SHP77 treated with DMSO at 0.1 percent for 48 hours (cell line): Measurements from ENCODE around the gene NRXN2.
"Not testable (repeated sequence)": the region's sequence is repeated elsewhere in the genome, so short reads cannot be mapped to it uniquely, and the experiment has no call there.

Experiments
- DNase-seq: peaks from one replicate; lab custom pipeline; 2025; lab: John Stamatoyannopoulos, UW

NRXN2 gene

DNA sequence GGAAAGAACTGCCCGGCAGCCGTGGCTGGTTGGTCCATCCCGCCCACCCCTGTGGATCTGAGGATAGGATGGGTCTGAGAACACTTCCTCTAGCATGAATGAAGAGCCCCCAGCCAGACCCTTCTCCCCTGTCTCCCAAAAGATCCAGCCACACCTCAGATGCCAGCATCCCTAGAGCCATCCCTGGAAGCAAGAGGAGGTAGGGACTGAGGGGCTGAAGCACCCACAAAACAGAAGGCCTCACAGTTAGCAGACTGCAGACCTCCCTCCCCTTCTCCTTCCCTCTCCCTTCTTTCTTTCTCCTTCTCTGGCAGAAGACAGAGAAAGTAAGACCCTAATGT, 1.7 kb downstream of the NRXN2 start:
- no peak for DNase-seq

DNA sequence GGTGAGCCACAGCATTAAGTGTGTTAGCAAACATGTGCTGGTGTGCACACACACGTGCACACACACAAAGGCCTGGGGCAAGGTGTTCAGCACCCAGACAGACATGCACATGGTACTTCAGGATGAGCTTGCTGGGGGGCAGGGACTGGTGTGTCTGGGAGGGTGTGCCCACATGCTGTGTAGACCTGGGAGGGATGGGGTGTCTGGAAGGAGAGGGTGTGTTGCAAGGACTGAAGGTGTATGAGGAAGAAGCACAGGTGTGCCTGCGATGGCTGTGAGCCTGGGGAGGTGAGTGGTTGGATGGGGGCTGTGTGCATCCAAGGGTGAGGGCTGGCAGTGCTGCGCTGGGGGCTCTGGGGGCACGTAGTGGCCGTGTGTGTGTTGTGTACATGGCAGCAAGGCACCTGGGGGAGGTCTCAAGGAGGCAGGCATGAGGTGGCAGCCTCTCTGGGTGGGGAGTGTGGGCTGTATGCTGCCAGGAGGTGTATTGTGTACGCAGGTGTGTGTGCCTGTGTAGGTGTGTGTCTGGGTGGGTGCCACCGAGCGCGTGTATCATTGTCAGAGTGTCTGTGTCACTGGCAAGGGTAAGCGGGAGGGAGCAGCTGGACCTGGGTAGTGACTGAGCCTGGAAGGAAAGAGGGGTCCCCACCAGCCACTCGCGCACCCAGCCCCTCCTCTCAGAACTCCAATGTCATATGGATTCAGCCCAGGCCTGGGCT, 2.2 kb downstream of the NRXN2 start:
- no peak for DNase-seq

DNA sequence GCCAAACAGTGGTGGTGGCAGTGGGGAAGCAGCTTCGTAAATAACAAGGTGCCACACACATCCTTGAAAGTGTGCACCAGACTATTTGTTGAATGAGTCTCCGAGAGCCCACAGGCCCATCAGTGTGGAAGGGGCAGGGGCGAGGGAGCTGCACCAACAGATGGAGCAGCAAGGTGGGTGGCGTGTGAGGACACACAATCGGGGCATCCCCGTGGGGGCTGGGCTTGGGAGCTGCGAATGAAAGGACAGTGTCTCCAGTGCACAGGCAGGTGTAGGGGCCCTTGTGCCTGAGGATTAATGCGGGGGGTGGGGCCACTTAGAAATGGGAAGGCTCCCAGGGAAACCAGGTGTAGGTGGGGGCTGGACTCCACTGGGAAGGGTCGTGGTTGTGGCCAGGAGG, 2.8 kb downstream of the NRXN2 start:
- DNase-seq = no peak

DNA sequence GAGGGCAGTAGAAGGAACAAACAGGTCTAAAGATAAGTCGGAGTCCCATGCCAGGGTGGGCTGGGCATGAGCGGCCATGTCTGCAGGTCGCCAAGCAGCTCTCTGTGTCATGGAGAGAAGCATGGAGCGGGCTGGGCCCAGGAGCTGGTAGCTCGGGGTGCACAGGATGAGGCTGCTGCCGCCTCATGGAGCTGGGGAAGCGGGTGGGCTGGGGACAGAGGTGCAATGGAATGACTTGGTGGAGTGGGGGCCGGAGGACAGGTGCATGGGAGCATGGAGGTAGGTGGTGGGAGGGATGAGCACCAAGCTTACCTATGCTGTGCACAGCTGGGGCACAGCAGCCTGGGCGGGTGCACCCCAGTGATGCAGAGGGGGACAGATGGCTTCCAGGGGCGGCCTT, 3.6 kb downstream of the NRXN2 start:
- no peak for DNase-seq

DNA sequence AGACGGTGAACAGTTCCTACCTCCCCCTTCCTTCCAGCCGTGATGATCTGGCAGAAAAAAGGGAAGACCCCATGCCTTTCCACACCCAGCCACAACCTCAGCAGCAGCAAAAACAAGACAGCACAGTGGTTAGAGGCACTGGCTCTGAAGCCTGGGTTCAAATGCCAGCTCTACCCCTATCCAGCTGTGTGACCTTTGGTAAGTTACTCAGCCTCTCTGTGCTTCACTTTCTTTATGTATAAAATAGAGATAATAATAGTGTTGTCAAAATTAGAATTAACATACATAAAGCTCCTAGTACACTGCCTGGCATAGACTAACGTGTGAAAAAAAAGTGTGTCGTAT, 4.2 kb downstream of the NRXN2 start:
- DNase-seq = no peak

DNA sequence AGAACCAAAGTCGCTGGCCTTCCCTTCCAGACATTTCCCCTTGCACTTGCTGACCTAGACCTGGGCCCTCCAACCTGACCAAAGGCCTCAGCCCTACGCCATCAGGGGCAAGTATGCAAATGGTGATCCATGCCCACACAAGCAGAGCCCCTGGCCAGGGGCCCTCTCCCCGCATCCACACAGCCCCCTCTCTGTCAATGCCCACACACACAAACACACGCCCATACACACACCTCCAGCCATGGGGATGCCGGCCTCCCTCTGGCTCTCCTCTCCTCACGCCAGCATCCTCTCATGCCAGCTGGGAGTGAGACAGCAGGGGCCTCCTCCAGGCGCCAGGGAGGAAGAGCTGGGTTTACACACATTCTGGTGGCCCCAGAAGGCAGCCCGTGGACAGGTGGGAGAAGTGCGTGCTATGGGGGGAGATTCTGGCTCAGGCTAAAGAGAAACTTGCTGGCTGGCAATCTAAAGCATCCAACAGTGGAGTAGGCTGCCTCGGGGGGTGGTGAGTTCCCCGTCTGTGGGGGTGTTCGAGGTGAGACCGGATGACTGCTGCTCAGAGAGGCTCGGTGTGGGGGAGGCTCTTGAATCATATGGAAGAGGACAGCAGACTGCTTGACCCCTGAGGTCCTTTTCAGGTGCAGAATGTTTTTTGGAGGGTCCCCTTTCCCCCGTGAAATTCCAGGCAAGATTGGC, 4.8 kb downstream of the NRXN2 start:
- DNase-seq = no peak

DNA sequence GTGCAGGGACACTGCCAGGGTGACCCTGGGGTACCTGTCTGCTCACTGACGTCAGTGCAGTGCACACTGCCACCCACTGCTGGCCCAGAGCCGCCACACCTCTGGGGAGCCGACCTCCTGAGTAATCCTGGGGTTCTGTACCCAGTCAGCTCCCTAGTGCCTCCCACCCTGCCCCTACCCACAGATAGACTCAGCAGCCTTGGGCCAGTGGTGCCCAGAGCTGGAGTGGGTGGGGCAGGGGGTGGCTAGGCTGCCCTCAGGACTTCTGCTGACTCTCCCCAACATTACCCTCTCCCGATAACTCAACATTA, 5.8 kb downstream of the NRXN2 start:
- no peak for DNase-seq

DNA sequence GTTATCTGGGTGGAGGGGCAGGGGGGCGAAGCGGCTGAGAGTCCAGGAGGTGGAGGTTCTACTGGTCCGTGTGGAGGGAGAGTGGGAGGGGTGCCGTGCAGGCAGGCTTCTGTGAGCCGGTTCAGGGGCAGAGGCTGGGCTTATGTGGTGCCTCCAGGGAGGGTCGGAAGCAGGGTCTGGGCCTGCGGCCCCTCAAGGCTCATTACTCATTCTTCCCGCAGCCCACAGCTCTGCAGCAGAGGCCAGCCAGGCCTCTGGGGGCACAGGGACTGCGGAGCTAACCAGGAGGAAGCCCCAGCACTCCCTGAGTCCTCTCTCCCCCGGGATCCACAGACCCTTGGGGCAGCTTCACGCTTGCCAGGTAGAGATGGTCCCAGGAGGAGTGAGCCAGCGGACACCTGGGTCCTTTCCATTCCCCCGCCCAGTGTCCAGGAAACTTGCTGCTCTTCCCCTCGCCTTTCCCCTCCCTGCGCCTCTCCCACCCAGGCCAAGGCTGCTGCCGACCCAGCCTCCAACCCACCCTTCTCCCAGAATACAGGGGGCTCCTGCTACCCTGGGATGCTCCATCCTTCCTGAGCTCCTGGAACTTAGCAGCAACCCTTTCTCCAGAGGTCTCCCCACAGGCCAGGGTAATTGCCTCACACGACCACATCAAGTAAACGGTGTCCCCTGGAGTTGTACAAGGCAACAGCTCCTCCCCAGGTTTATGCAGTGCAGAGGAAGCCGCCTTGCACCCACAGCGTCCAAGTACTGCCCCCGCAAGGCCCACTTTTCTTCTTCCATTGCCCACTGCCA, 6.3 kb downstream of the NRXN2 start:
- DNase-seq = no peak

DNA sequence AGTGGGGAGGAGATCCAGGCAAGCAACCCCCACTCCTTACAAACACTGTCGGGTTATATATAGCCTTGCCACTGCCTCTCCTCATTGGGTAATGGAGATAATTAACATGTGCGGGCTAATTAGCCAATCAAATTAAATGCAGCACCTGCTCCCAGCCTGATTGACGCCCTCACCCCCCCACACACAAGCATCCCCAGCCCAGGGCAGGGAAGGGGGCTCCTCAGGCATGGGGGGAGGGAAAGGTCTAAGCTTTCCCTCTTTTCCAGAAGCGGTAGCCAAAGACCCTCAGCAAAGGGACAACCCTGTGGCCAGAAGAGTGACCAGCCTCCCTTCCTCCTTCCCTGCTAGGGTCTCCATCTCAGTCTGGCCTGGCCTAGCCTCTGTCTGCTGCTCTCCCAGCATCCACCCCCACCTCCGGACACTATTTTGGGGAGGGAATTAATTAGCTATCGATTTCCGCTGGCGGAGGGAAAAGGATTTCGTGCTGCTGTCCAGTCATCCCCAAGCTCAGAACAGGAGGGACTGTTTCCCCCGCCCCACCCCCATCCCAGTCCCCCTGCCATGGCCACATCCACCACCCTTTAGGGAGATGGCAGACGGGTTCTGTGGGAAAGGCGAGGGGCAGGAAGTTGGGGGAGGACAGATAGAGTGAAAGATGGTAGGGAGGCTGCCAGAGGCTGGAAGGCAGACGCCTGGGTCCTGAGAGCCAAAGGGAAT, 7.1 kb downstream of the NRXN2 start:
- DNase-seq = no peak

DNA sequence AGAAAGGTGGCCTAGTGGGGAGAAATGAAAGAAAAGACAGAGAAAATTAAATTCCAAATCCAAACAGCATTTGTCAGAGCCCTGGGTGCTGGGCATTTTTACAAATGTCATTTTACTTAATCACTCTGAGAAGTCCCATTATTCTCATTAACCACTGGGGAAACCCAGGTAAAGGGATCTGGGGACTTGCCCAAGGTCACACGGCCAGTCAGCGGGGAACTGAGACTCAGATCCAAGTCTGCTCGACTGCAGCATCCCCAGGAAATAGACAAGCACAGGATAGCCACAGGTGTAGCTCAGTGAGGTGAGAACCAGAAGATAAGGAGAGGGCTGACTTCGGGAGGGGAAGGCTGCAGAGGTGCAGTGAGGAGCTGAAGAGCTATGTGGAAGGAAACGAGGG, 7.9 kb downstream of the NRXN2 start:
- DNase-seq = no peak

DNA sequence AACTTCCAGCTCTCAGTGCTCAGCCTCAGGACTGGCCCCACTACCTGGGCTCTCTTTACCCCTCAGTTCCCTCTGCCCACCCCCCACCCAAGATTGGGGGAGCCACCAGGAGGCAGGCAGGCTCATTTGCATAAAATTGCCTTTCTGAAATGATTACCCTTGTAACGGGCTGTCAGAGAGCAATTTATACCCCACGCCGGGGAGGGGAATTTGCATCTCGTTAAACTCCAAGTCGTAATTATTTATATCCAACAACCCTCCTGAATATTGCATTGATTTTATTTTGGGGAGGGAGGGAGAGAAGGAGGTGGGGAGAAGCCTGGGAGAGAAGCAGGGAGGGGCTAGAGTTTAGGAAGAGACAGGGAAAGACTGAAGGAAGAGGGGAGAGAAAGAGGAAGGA, 8.3 kb downstream of the NRXN2 start:
- DNase-seq = no peak

DNA sequence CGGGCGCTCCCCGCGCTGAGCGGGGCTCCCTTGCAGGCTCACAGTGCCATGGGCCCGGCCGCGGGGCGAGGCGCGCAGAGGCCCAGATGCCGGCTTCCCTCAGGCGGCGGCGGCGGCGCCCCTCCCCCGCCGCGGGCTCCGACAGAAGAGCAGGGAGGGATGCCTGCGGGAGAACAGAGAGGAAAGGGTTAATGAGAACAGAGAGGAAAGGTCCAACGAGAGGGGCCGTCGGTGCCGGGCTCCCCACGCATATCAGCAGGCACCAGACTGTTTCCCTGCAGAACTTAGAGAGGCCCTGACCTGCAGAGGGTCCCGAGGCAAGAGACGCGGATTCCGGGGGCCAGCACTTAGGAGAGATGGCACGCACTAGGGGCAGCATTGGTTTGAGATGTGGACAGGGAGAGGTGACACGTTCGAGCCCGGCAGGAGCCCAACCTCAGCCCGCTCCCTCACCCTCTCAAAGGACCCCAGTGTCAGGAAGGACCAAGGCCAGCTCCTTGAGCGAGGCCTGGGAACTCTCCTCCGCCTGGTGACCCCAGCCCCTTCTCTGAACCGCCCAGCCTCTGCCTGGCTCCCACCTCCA, 9.1 kb downstream of the NRXN2 start:
- DNase-seq = no peak

DNA sequence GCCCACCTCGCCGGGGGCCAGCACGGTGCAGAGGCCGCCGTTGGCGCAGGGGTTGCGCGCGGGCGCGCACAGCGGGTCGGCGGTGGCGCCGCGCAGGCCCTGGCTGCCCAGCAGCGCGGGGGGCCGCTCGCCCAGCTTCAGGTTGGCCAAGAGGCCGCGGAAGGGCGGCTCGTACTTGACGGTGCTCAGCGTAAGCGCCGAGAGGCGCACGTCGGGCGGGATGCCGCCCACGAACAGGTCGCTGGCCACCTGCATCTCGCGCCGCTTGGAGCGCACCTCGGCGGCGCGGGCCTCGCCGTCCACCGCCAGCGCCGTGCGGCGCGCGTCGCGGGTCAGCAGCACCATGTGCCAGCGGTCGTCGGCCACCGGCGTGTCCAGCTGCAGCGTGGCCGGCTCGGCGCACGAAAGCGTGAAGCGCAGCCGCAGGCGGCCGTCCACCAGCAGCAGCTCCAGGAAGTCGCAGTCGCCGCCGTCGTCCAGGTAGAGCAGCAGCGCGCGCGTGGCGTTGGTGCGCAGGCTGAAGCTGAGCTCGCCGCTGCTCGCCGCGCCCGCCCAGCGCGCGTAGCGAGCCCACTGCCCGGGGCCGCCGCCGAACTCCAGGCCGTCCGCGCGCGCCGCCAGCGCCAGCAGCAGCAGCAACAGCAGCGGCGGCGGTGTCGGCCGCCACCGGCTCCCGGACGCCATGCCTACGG, 9.8 kb downstream of the NRXN2 start:
- DNase-seq = no peak

DNA sequence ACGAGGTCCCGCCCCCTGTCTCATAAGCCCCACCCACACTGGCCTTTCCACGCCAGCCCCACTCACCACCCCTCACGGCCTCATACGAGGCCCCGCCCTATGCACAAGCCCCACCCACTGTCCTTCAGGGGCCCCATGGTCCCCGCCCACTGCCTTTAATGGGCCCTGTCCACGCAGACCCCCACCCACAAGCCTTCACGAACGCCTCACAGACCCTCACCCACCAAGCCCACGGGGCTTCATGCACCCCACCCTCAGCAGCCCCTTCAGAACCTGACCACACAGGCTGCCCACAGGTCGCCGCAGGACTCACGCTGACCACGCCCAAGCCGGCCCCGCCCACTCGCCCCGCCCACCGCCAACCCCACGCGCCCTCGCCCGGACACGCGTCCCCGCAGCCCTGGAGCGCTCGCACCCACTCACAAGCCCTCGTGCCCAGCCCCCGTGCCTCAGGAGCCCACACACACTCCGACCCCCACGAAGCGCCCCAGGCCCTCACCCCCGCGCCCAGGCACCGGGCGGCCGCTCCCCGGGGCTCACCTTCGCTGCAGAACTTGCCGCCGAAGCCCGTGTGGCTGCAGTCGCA, 10.5 kb downstream of the NRXN2 start:
- no peak for DNase-seq

DNA sequence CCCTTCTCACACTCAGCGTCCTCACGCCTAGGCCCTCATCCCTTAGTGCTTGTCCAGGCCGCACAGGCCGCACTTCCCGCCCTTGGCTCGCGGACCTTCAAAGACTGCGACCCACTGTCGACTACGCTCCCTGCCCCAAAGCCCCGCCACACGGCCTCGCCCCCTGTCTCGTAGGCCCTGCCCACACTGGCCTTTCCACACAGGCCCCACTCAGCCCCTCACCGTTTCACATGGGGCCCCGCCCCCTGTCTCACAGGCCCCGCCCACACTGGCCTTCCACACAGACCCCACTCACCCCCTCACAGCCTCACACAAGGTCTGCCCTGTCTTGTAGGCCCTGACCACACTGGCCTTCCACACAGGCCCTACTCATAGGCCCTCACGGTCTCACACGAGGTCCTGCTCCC, 11.0 kb downstream of the NRXN2 start:
- no peak for DNase-seq

DNA sequence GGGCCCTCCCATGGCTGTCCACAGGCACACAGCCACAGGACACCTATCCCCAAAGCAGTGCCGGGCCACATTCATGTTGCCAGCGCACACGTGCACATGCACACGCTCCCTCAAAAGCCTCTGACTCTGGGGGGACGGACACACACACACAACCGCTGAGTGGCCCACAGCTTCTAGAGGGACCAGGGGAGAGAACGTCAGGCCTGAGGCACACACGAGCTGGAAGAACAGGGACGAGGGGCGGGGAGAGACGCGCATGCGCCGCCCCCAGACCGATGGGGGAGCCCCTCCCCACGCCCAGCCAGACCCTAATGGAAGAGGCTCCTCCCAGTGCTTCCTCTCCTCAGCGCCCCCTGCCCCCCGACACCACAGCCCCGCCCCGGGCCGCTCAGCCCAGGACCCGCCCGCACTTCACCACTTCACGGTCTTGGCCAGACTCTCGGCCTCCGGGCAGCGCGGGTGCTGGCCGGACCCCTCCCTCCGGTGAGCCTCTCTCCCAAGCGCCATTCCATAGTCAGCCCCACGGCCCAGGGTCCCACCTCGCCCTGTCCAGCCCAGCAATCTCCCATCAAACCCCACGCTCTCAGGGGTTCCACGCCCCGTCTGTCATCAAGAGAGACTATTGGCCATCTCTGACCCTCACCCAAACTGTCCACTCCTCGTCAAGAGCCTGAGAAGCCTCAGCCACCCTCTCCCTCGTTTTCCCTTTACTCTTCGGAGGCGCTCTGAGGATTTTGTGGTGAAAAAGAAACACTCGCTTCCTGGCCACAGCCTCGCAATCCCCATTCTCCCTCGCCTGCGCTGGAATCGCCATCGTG, 11.7 kb downstream of the NRXN2 start:
- DNase-seq = no peak

DNA sequence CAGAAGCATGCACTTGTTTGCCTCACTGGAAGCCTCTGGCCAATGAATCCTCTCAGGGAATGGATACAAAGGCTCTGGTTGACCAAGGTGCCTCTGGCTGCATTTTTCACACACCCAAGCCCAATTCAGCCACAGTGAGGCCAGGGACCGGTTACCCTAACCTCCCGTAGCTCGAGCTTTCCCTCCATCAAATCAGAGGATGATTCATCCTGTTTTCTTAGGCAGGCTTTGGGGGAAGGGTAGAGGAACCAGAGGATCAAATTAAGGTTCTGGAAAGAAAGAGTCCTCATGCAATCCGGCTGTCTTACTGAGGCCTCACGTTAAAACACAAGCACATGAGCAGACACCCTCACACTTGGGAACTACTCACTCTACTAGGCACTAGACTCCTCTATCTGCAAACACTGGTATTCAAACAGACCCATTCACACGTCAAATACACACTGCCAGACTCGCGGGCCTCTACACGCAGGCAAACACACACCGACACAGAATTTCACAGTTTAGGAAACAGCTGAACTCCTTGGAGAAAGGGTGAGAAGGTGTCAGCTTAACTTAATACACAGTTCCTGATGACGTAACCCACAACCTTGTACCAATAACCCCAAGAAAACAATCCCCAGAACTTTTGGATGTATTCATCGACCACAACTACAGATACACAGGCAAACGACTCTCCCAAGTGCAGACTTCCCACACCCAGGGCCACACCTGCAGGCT, 12.4 kb downstream of the NRXN2 start:
- no peak for DNase-seq

DNA sequence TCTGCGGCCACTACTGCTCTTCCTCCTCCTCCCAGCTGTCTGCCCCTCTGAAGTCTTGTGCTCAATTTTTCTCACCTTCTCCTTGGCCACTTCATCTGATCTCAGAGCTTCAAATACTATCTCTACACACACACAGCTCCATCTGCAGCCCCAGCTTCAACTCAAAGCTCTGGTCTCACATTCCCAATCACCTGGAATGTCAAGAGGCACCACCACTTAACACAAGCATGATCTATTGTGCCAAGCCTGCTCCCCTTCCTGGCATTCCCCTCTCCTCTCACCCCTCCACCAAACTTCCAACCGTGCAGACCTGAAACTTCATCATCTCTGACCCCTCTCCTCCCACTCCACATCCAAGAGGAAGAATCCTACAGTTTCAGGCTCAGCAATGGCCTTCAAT, 17.5 kb downstream of the NRXN2 start:
- no peak for DNase-seq

DNA sequence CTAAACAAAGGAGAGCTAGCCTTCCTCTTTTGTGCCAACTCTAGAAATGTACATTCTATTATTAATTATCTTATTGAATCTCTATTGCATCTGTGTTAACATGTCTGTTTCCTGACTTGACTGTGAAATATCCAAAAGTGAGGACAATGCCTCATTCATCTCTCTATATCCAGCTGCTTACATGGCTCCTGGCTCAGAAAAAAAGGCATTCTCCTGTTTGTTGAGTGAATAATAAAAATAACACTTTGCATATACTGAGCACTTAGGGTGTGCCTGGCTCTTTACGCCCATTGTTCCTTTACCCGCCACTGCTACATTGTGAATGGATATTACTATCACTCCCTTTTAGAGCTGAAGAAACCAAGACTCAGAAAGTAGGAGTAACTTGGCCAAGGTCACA, 19.9 kb downstream of the NRXN2 start:
- DNase-seq = no peak

DNA sequence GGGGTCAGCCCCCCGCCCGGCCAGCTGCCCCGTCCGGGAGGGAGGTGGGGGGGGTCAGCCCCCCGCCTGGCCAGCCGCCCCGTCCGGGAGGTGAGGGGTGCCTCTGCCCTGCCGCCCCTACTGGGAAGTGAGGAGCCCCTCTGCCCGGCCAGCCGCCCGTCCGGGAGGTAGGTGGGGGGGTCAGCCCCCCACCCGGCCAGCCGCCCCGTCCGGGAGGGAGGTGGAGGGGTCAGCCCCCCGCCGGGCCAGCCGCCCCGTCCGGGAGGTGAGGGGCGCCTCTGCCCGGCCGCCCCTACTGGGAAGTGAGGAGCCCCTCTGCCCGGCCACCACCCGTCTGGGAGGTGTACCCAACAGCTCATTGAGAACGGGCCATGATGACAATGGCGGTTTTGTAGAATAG, 21.0 kb downstream of the NRXN2 start:
- not testable (repeated sequence) for DNase-seq
